ENCODE measurements around the gene NTN1. TPM values are rescaled to one million over a fixed set of nuclear protein-coding genes. Genes with fewer than 3 reads are reported as not detected.
"Not testable (repeated sequence)": the region's sequence is repeated elsewhere in the genome, so short reads cannot be mapped to it uniquely, and the experiment has no call there.

NTN1 gene
- total and polyA plus RNA-seq, 12 donors, result 3.0 to 38.7 (median 15.8) TPM

DNA sequence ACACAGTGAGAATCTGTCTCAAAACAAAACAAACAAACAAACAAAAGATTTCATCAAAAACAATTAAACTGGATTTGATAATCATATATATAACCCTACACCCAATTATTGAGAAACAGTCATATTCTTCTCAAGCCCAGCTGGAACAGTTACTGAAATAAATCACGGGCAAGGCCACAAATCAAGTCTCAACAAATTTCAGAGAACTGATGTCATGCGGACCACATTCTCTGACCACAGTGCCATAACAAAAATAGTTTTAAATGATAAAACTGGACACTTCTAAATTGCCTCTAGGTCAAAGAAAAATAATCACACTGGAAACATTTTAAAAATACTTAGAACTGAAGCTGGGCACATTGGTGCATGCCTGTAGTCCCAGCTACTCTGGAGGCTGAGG, 39.9 kb upstream of the NTN1 start:
- H3K9me3 ChIP-seq, result peaks cover 0 to 13% (median 3%) of the 10 kb centered on the region in 11 donors
- H3K4me3 ChIP-seq, result no peak overlapping the region
- DNase-seq, result no peak
- intact Hi-C loops (cut with DNase I), result no loop called here
- no peaks in the 10 kb centered on the region for H3K36me3 ChIP-seq
- ATAC-seq, result no peak
- TF ChIP-seq, protein P1, sequence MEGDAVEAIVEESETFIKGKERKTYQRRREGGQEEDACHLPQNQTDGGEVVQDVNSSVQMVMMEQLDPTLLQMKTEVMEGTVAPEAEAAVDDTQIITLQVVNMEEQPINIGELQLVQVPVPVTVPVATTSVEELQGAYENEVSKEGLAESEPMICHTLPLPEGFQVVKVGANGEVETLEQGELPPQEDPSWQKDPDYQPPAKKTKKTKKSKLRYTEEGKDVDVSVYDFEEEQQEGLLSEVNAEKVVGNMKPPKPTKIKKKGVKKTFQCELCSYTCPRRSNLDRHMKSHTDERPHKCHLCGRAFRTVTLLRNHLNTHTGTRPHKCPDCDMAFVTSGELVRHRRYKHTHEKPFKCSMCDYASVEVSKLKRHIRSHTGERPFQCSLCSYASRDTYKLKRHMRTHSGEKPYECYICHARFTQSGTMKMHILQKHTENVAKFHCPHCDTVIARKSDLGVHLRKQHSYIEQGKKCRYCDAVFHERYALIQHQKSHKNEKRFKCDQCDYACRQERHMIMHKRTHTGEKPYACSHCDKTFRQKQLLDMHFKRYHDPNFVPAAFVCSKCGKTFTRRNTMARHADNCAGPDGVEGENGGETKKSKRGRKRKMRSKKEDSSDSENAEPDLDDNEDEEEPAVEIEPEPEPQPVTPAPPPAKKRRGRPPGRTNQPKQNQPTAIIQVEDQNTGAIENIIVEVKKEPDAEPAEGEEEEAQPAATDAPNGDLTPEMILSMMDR (IDR thresholded peaks at IDR 0.05), result no peak
- 91% methylated on average over 2 of the region's 2 CpGs for WGBS, 2 donors
- H3K27ac ChIP-seq, result no peak overlapping the region
- H3K27me3 ChIP-seq, result no peaks in the 10 kb centered on the region
- H3K4me1 ChIP-seq, result peaks cover 0 to 15% (median 0%) of the 10 kb centered on the region in 9 donors

DNA sequence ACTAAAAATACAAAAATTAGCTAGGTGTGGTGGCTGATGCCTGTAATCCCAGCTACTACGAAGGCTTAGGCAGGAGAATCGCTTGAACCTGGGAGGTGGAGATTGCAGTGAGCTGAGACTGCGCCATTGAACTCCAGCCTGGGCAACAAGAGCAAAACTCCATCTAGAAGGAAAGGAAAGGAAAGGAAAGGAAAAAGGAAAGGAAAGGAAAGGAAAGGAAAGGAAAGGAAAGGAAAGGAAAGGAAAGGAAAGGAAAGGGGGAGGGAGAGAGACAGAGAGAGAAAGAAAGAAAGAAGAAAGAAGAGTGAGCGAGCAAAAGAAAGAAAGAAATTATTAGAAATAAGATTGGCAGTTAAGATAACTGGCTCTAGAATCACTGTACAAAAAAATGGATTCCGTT, 37.1 kb upstream of the NTN1 start:
- H3K4me3 ChIP-seq; H3K27me3 ChIP-seq; H3K36me3 ChIP-seq; intact Hi-C loops (cut with DNase I); DNase-seq; ATAC-seq; H3K27ac ChIP-seq: not testable (repeated sequence)
- peaks cover 0 to 13% (median 3%) of the 10 kb centered on the region in 11 donors for H3K9me3 ChIP-seq
- peaks cover 0 to 15% (median 0%) of the 10 kb centered on the region in 9 donors for H3K4me1 ChIP-seq
- 92 to 93% methylated on average over 5 of the region's 5 CpGs for WGBS, 2 donors

GRCh38 chr17:8985054-8985701, 36.1 kb upstream of the NTN1 start:
- no peak for ATAC-seq
- H3K27me3 ChIP-seq, result peaks cover 0 to 2% (median 0%) of the 10 kb centered on the region in 7 donors
- no peak overlapping the region for H3K4me3 ChIP-seq
- H3K36me3 ChIP-seq, result no peaks in the 10 kb centered on the region
- no peak overlapping the region for H3K27ac ChIP-seq
- no peak for DNase-seq
- H3K9me3 ChIP-seq, result peaks cover 0 to 13% (median 3%) of the 10 kb centered on the region in 11 donors
- TF ChIP-seq, protein P1 (IDR thresholded peaks at IDR 0.05), result no peak
- peaks cover 0 to 15% (median 0%) of the 10 kb centered on the region in 9 donors for H3K4me1 ChIP-seq
- 87% methylated on average over 4 of the region's 4 CpGs for WGBS, 2 donors
- intact Hi-C loops (cut with DNase I), result no loop called here

DNA sequence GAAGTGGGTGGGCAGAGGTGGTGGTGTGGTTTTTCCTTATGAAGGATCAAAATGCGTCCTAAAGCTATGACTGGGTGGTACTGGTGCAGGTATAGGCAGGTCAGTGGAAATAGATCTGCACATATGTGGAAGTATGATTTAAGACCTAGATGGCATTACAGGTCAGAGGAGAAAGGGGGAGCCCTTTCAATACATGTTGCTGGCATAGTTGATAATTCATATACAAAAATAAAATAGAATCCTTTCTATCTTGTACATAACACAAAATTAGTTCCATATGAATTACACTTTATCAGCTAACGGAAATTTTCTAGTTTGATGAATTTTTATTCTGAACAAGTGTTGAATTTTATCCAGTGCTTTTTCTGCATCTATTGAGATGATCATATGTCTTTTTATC, 35.0 kb upstream of the NTN1 start:
- Histone ChIP-seq H3K36me3 (no peaks in the 10 kb centered on the region), H3K4me3 (no peak overlapping the region), H3K4me1 (peaks cover 0 to 15% (median 0%) of the 10 kb centered on the region in 9 donors), H3K9me3 (peaks cover 0 to 13% (median 3%) of the 10 kb centered on the region in 11 donors), H3K27ac (no peak overlapping the region), H3K27me3 (peaks cover 0 to 3% (median 0%) of the 10 kb centered on the region in 7 donors)
- no peak for ATAC-seq
- DNase-seq, result no peak
- TF ChIP-seq, protein P1 (IDR thresholded peaks at IDR 0.05), result peak in 3 of 9 donors; percentile 14 to 23 (median 15)
- WGBS, 2 donors, result 81 to 86% methylated on average over 2 of the region's 2 CpGs
- intact Hi-C loops (cut with DNase I), result no loop called here

GRCh38 chr17:8988263-8988935, 32.9 kb upstream of the NTN1 start:
- ATAC-seq; H3K27ac ChIP-seq; intact Hi-C loops (cut with DNase I); DNase-seq; H3K36me3 ChIP-seq; H3K4me3 ChIP-seq: not testable (repeated sequence)
- WGBS, 2 donors, result 81 to 84% methylated on average over 2 of the region's 2 CpGs
- Histone ChIP-seq H3K27me3 (peaks cover 0 to 14% (median 3%) of the 10 kb centered on the region in 7 donors), H3K9me3 (peaks cover 0 to 13% (median 3%) of the 10 kb centered on the region in 11 donors), H3K4me1 (peaks cover 0 to 15% (median 0%) of the 10 kb centered on the region in 9 donors)

All from heart right ventricle (tissue), 16 donors.